Lower lobe of right lung (tissue), 2 donors: ENCODE data around the gene CFAP100. TPM values are rescaled to one million over a fixed set of nuclear protein-coding genes. Genes with fewer than 3 reads are reported as not detected.
A peak's percentile ranks its signal among the peaks of the same experiment; 100 is the strongest.

Experiments
- ATAC-seq, 2 donors: fragments of 200-7000 bp; cut with Tn5 transposase; one replicate each; pipeline ENCODE4 v1.9.1; 2020 to 2022; ENCODE audit warnings: mild to moderate bottlenecking in 2 of 2, moderate library complexity in 2 of 2
- DNase-seq: peaks from one replicate; pipeline ENCODE4 v3.0.0-alpha.2; 2020
- H3K27ac ChIP-seq: fragments of 200-600 bp; one replicate; pipeline ENCODE4 v1.8.0; 2022
- H3K27me3 ChIP-seq: fragments of 200-600 bp; one replicate; pipeline ENCODE4 v1.8.0; 2022; ENCODE audit warnings: low read depth
- H3K36me3 ChIP-seq: fragments of 200-600 bp; one replicate; pipeline ENCODE4 v1.8.0; 2022; ENCODE audit warnings: mild to moderate bottlenecking
- H3K4me1 ChIP-seq: fragments of 200-600 bp; one replicate; pipeline ENCODE4 v1.8.0; 2022
- H3K4me3 ChIP-seq: fragments of 200-600 bp; one replicate; pipeline ENCODE4 v1.8.0; 2022; ENCODE audit warnings: mild to moderate bottlenecking
- H3K9me3 ChIP-seq: fragments of 200-600 bp; one replicate; pipeline ENCODE4 v1.8.0; 2022
- CTCF ChIP-seq: fragments of 200-600 bp; IDR thresholded peaks from one replicate; pipeline ENCODE4 v1.8.0; 2022; ENCODE audit warnings: antibody characterized with exemption, mild to moderate bottlenecking
- intact Hi-C: fragments of 100-400 bp; cut with DNase I; formaldehyde crosslinking; loops from one replicate; pipeline ENCODE4 v1.11.0; 2022
- total RNA-seq: library from RNA; stranded (reverse); fragmentation: NEBNext Ultra II Directional; extraction: Animal tissue kit (Norgen Biotek cat#: 25700); gene quantifications from one replicate; pipeline ENCODE4 v1.2.1, GENCODE V29; 2021
- donor health status: DM: no; HTN: yes; CAD: no; lungs with severe emphysema.

CFAP100 gene
- total RNA-seq, 1 donor from 2014 or later = 21.5 TPM

GRCh38 chr3:126433105-126433430, 38.4 kb downstream of the CFAP100 start:
- Histone ChIP-seq H3K4me3 (no peak overlapping the region), H3K4me1 (no peaks in the 10 kb centered on the region), H3K9me3 (peaks cover under 1% of the 10 kb centered on the region), H3K36me3 (peaks cover 32% of the 10 kb centered on the region), H3K27ac (no peak overlapping the region), H3K27me3 (no peaks in the 10 kb centered on the region)
- intact Hi-C loops = no loop called here
- no peak for TF ChIP-seq CTCF
- peak; percentile 40 for DNase-seq
- ATAC-seq = no peak

- H3K4me3 ChIP-seq = no peak overlapping the region
- ATAC-seq (peak in 1 of 2 donors; percentile 23), DNase-seq (no peak)
- H3K27ac ChIP-seq = no peak overlapping the region
- peaks cover 38% of the 10 kb centered on the region for H3K36me3 ChIP-seq
- TF ChIP-seq CTCF = no peak
- no peaks in the 10 kb centered on the region for H3K9me3 ChIP-seq
- intact Hi-C loops = no loop called here
- no peaks in the 10 kb centered on the region for H3K27me3 ChIP-seq
- no peaks in the 10 kb centered on the region for H3K4me1 ChIP-seq
Measured at GRCh38 chr3:126433496-126434263, 39.0 kb downstream of the CFAP100 start.

- Histone ChIP-seq H3K27me3 (no peaks in the 10 kb centered on the region), H3K4me3 (no peak overlapping the region), H3K4me1 (no peaks in the 10 kb centered on the region), H3K9me3 (no peaks in the 10 kb centered on the region), H3K27ac (no peak overlapping the region), H3K36me3 (peaks cover 44% of the 10 kb centered on the region)
- ATAC-seq = no peak
- TF ChIP-seq CTCF = no peak
- no peak for DNase-seq
- intact Hi-C loops = no loop called here
Measured at GRCh38 chr3:126434264-126434590, 39.5 kb downstream of the CFAP100 start.

- H3K27me3 ChIP-seq = no peaks in the 10 kb centered on the region
Measured at GRCh38 chr3:126434931-126435411, 40.3 kb downstream of the CFAP100 start.

GRCh38 chr3:126435456-126436315, 41.0 kb downstream of the CFAP100 start:
- Histone ChIP-seq H3K27me3 (no peaks in the 10 kb centered on the region), H3K9me3 (no peaks in the 10 kb centered on the region), H3K4me1 (no peaks in the 10 kb centered on the region), H3K36me3 (peaks cover 58% of the 10 kb centered on the region), H3K27ac (no peak overlapping the region), H3K4me3 (no peak overlapping the region)
- TF ChIP-seq CTCF = no peak
- intact Hi-C loops = no loop called here
- ATAC-seq (peak in 1 of 2 donors; percentile 11), DNase-seq (no peak)

More at GRCh38 chr3:126434931-126435411, 40.3 kb downstream of the CFAP100 start:
- ATAC-seq = no peak
- Histone ChIP-seq H3K36me3 (peaks cover 51% of the 10 kb centered on the region), H3K4me1 (no peaks in the 10 kb centered on the region), H3K27ac (no peak overlapping the region), H3K4me3 (no peak overlapping the region), H3K9me3 (no peaks in the 10 kb centered on the region)
- TF ChIP-seq CTCF = no peak
- no peak for DNase-seq
- intact Hi-C loops = no loop called here
